OCI-LY7 (cell line): ENCODE results near the gene UNC45B. TPM values are rescaled to one million over a fixed set of nuclear protein-coding genes. Genes with fewer than 3 reads are reported as not detected.
"Not testable (repeated sequence)": the region's sequence is repeated elsewhere in the genome, so short reads cannot be mapped to it uniquely, and the experiment has no call there.

Experiments used
- BruUV-seq: library from RNA; stranded (reverse); fragments of 400-500 nt; replicated peaks from 2 replicates; lab custom pipeline; 2021; lab: Mats Ljungman, UMichigan
- CTCF ChIA-PET: fragments of 300-600 bp; sonication (Branson Sonifier 250); formaldehyde crosslinking; loops from one replicate; lab custom pipeline; 2022; ENCODE audit warnings: antibody characterized with exemption; ENCODE audit not compliant: unreplicated experiment; lab: Charles Lee
- POLR2A ChIA-PET: fragments of 300-600 bp; sonication (Branson Sonifier 250); formaldehyde crosslinking; loops from one replicate; lab custom pipeline; 2022; ENCODE audit warnings: antibody characterized with exemption; lab: Charles Lee
- DNase-seq: peaks from one replicate; pipeline ENCODE4 v3.0.0-alpha.2; 2015; ENCODE audit warnings: low spot score
- H2AFZ ChIP-seq: fragments of 200-600 bp; sonication (generic), shearing (Covaris generic); 2 replicates; pipeline ENCODE4 v1.6.1; 2014; ENCODE audit warnings: mild to moderate bottlenecking, antibody characterized with exemption, low read length, moderate library complexity
- H3K27ac ChIP-seq: fragments of 200-600 bp; sonication (generic); 2 replicates; pipeline ENCODE4 v1.5.1; 2014; ENCODE audit warnings: mixed run types, low read depth, mild to moderate bottlenecking, moderate library complexity, low read length, inconsistent platforms; ENCODE audit not compliant: poor library complexity, severe bottlenecking
- H3K36me3 ChIP-seq: fragments of 200-600 bp; sonication (generic); 2 replicates; pipeline ENCODE4 v1.6.1; 2014; ENCODE audit warnings: mild to moderate bottlenecking, antibody characterized with exemption, low read length, moderate library complexity, mixed read lengths; ENCODE audit not compliant: insufficient read depth
- H3K4me1 ChIP-seq: fragments of 200-600 bp; sonication (generic); 2 replicates; pipeline ENCODE4 v1.5.1; 2014; ENCODE audit warnings: mild to moderate bottlenecking, low read length; ENCODE audit not compliant: insufficient read depth, poor library complexity, severe bottlenecking
- H3K4me2 ChIP-seq: fragments of 200-600 bp; sonication (generic); 2 replicates; pipeline ENCODE4 v1.6.1; 2014; ENCODE audit warnings: mild to moderate bottlenecking, low read length
- H3K4me3 ChIP-seq: fragments of 200-600 bp; sonication (generic); 2 replicates; pipeline ENCODE4 v1.5.1; 2014; ENCODE audit warnings: mild to moderate bottlenecking, low read depth, low read length; ENCODE audit not compliant: poor library complexity, severe bottlenecking
- H3K79me2 ChIP-seq: fragments of 200-600 bp; sonication (generic); 2 replicates; pipeline ENCODE4 v1.6.1; 2016; ENCODE audit warnings: low read depth, mild to moderate bottlenecking, low read length, moderate library complexity, mixed read lengths; ENCODE audit not compliant: insufficient read depth
- H3K9me2 ChIP-seq: fragments of 200-600 bp; sonication (generic); 2 replicates; pipeline ENCODE4 v1.6.1; 2016; ENCODE audit warnings: mild to moderate bottlenecking, low read length, mixed read lengths; ENCODE audit not compliant: insufficient read depth
- H3K9me3 ChIP-seq: fragments of 200-600 bp; sonication (generic); 2 replicates; pipeline ENCODE4 v1.6.1; 2014; ENCODE audit warnings: mild to moderate bottlenecking, mixed run types, low read length, mixed read lengths
- H4K20me1 ChIP-seq: fragments of 200-600 bp; sonication (generic); 2 replicates; pipeline ENCODE4 v1.6.1; 2014; ENCODE audit warnings: mild to moderate bottlenecking, antibody characterized with exemption, low read length, moderate library complexity, mixed read lengths; ENCODE audit not compliant: insufficient read depth
- CTCF ChIP-seq: fragments of 200-600 bp; sonication (generic); conservative IDR thresholded peaks from 2 replicates; pipeline ENCODE4 v1.5.1; 2014; ENCODE audit warnings: mild to moderate bottlenecking, antibody characterized with exemption, low read length, moderate library complexity, mixed read lengths
- EZH2phosphoT487 ChIP-seq: fragments of 200-600 bp; sonication (generic); IDR thresholded peaks from 2 replicates; pipeline ENCODE4 v1.6.1; 2018; ENCODE audit warnings: low read depth, borderline replicate concordance, mild to moderate bottlenecking, mixed run types, antibody characterized with exemption, low read length, moderate library complexity, mixed read lengths
- intact Hi-C: fragments of 100-400 bp; cut with micrococcal nuclease; formaldehyde crosslinking; loops from one replicate; pipeline ENCODE4 v1.10.0; 2022; ENCODE audit not compliant: unreplicated experiment
- total RNA-seq, 2 experiments: library from RNA; depleted of rRNA in 1 of 2; stranded (reverse); fragments of >200 nt in 1 of 2; shearing (Covaris generic) in 1 of 2; gene quantifications; 2 replicates each; pipeline ENCODE4 v1.2.3, GENCODE V29; 2014 to 2022

UNC45B gene
- total RNA-seq, 2 experiments from 2014 or later: not detected

- TF ChIP-seq CTCF: no peak
- no peak for TF ChIP-seq EZH2phosphoT487
- POLR2A ChIA-PET: no interaction called here
- no peak overlapping the region for H3K4me3 ChIP-seq
- H3K4me1 ChIP-seq: no peaks in the 10 kb centered on the region
- CTCF ChIA-PET: no interaction called here
- no TSS peak for BruUV-seq
- no peaks in the 10 kb centered on the region for H4K20me1 ChIP-seq
- H3K9me2 ChIP-seq: no peaks in the 10 kb centered on the region
- intact Hi-C loops: no loop called here
- H3K9me3 ChIP-seq: no peaks in the 10 kb centered on the region
- H3K36me3 ChIP-seq: no peaks in the 10 kb centered on the region
- H2AFZ ChIP-seq: no peak overlapping the region
- no peaks in the 10 kb centered on the region for H3K79me2 ChIP-seq
- no peak for DNase-seq
- H3K4me2 ChIP-seq: no peak overlapping the region
- H3K27ac ChIP-seq: no peak overlapping the region
These were observed 2.3 kb downstream of the UNC45B start for GRCh38 chr17:35149941-35150340.

DNA sequence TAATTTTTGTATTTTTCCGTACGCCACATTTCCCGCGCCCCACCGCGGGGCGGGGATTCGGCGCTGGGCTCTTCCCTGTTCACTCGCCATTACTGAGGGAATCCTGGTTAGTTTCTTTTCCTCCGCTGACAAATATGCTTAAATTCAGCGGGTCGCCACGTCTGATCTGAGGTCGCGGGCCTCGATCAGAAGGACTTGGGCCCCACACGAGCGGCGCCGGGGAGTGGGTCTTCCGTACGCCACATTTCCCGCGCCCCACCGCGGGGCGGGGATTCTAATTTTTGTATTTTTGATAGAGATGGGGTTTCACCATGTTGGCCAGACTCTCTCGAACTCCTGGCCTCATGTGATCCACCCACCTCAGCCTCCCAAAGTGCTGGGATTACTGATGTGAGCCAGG lies 3.5 kb downstream of the UNC45B start:
- H3K4me2 ChIP-seq, intact Hi-C loops, H3K79me2 ChIP-seq, H2AFZ ChIP-seq, DNase-seq, POLR2A ChIA-PET, CTCF ChIA-PET, H4K20me1 ChIP-seq, H3K27ac ChIP-seq, H3K9me2 ChIP-seq, H3K4me3 ChIP-seq, H3K4me1 ChIP-seq, H3K9me3 ChIP-seq, BruUV-seq, H3K36me3 ChIP-seq: not testable (repeated sequence)

DNA sequence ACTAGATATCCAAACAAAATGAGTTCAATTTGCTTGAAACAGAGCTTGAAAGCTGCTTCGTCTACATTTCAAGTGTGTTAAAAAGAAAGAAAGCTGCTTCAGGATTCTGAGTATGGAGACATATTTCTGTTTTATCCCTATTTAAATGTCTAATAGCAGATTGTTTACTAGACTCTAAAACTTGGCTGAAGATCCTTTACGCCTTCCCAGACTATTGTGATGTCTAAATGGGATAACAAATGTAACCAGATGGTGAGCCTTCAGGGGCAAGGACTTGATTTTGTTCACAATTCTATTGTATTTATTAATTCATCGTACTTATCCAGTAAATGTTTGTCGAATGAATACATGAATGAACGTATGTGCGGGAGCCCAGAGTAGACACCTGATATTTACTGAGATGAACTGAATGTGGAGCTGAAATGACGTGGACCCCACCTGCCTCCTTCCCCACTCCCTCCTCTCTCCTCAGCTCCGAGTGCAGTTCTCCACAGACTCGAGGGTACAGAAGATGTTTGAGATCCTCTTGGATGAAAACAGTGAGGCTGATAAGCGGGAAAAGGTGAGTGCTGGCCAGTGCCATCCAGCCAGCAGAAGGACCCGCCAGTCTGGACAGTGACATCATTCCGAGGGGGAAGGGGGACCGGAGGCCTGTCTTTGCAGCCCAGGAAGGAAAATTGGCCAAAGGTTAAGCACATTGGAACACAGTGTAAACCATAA lies 5.0 kb downstream of the UNC45B start:
- H3K4me1 ChIP-seq: no peaks in the 10 kb centered on the region
- no TSS peak for BruUV-seq
- no peak overlapping the region for H3K4me2 ChIP-seq
- ChIA-PET POLR2A (no interaction called here), CTCF (no interaction called here)
- no peaks in the 10 kb centered on the region for H3K79me2 ChIP-seq
- DNase-seq: no peak
- H3K27ac ChIP-seq: no peak overlapping the region
- H2AFZ ChIP-seq: no peak overlapping the region
- no peaks in the 10 kb centered on the region for H4K20me1 ChIP-seq
- H3K9me3 ChIP-seq: no peaks in the 10 kb centered on the region
- H3K36me3 ChIP-seq: no peaks in the 10 kb centered on the region
- no peaks in the 10 kb centered on the region for H3K9me2 ChIP-seq
- intact Hi-C loops: no loop called here
- TF ChIP-seq EZH2phosphoT487: no peak
- TF ChIP-seq CTCF: no peak
- H3K4me3 ChIP-seq: no peak overlapping the region
